Suppressor macrophage treated with lipopolysaccharide for 1 hour (primary cell): ENCODE results near the gene CCDC24.

Experiments used
- DNase-seq, 3 donors: peaks; one replicate each; pipeline ENCODE4 v3.0.0-alpha.2; 2020 to 2022

Gene CCDC24

DNA sequence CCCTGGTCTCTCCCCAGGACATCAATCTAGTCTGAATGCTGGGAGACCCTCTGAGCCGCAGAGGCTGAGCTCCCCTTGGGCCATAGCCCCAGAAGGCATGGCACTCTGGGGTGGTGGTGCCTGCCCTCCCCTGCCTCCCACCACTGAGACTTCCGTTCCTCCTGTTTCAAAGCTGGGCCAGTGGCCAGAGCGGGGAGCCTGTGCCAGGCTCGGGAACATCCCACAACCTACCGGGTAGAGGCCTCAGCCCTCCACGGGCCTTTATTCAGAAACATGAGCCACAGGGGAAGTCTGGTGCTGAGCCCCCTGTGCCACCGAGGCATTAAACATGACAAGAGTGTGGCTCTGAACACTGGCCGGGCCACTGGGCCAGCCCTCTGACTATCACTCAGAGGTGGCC, 8.1 kb downstream of the CCDC24 start:
- DNase-seq = no peak

DNA sequence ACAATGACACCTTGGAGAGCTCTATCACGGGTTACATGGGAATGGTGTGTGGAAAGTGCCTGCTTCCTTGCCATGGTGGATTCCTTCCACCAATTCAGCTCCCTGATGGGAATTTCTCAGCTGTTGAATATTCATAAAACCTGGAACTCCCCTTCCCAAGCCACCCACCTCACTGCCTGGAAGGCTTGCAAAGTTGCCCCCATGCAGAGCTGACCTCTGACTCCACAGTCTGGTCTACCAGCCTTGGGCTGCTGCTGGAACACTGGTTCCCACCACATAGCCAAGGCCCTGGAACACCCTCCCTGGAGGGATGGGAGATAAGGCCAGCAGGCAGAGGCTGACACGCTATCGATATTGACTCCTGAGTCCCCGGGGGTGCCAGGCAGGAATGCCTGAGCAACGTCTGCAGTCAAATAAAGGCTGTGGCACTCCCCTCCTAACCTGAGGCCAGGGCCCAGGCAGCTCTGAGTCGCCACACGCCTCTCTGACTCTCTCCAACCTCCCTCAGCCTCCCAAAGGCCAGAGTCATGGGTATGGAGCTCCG, 8.8 kb downstream of the CCDC24 start:
- no peak for DNase-seq

DNA sequence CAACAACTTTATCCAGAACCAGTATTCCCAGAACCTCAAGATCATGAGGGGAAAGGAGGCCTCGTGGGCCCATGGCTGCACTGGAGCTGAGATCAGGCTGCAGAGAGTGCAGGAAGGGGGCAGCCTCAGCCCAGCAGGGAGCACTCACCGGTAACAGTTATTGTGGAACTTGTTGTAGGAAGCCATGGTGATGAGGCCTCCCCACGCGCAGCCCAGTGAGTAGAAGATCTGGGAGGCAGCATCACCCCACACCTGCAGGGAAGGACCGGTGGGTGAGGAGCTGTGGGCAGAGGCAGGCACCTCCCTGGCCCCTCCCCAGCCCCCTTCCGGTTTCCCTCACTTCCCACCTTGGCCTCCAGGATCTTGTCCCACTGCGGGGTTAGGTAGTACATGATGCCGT, 10.8 kb downstream of the CCDC24 start:
- DNase-seq = no peak

DNA sequence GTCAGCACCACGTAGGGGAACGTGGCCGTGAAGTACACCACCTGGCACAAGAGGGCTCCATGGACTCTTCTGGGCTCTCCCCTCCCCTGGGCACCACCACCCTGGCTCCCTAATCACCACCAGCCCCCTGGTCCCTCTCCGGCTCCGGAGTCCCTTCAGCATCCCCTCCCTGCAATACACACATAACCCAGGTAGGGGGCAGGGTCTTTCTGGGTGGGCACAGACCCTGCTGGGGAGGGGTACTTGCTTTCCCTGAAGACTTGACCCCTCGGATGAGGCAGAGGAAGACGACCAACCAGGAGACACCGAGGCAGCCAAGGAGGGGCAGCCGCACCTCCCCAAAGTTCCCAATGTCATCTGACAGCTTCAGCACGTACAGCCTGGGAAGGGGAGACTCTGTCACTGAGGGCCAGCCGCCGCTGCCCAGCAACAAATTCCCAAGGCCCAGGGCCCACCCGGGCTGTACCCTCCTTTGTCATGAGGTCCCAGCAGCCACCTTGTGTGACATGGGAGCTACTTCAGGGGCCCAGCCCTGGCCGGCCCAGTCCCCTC, 11.3 kb downstream of the CCDC24 start:
- DNase-seq = no peak

DNA sequence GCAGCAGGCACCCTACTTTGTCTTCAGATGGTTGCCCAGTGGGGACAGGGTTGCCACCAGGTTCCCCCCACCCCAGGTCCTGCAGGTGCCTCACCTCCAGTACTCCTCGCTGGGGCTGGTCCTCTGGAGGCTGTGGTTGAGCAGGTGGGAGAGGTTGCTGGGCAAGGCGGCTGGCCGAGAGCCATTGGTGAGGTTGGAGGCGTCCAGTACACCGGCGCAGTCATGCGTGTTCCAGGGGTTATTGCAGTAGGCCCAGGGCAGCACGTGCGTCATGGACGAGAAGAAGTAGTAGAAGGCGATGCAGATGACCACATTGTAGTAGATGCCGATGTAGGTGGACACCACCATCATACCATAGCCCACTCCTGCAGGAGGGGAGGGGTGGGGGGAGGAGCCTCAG, 16.9 kb downstream of the CCDC24 start:
- DNase-seq = no peak

DNA sequence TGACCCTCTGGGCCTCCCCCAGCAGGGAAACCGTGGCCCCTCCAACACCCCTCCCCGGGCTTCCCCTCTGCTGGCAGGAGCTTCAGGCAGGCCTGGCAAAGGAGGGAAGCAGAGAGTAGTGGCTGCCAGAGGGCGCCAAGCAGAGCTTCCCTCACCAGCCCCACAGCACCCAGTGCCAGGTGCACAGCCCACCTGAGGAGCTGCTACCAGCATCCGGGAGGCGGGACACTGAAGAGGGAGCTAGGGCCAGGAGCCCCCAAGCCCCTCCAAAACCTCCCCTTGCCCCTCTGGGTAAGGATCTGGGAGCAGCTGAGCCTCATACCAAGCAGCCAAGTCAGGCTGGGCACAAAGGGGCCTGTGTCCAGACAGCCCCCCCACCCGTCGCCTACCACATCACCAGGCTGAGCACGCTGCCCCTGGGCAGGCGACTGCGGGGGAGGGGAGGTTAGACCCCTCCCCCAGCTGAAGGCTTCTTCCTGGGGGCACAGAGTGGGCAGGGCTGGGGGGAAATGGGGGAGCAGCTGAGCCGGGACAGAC, 19.6 kb downstream of the CCDC24 start:
- DNase-seq = no peak

DNA sequence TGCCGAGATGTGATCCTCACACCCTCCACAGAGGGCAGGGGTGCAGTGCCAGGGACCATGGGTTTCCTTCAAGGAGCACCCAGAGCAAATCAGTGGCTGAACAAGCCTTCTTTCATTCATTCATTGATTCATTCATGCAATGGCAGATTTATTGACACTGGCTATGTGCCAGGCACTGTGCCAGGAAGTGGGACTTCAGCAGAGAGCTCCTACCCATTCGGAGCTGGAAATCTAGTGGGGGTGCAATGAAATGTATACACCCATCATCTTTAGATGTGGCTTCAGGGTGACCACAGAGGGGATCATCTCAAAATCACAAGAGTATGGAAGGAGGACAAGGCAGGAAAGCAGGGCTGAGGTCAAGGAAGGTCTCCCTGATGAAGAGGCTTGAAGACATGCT, 21.0 kb downstream of the CCDC24 start:
- no peak for DNase-seq

DNA sequence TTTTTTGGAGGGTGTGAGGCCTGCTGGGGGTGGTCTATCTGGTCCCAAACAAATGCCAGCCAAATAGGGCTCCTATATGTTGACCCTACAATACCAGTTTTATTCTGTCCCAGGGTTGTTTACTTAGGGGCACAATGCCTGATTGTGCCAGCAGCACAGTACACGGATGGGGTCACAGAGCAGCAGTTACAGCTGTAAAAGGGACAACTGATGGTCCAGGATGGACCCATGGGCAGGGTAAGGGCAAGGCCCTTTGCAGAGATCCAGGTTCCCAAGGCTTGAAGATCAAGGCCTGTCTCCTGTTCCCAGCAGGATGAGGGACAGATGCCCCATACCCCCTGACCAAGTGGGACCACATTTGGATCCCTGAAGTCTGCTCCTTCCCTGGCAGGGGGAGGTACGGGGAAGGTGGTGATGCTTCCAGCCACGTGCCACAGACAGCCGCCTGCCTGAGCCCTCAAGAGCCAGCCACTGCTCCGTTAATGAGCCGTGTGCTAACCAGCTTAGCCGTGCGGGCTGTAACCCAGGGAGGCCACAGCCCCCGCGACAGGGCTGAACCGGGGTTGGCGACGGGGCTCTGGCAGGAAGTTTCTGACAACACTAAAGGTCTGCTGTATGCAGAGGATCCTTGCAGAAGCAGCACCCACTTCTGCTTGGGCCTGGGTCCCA, 21.7 kb downstream of the CCDC24 start:
- DNase-seq = no peak

DNA sequence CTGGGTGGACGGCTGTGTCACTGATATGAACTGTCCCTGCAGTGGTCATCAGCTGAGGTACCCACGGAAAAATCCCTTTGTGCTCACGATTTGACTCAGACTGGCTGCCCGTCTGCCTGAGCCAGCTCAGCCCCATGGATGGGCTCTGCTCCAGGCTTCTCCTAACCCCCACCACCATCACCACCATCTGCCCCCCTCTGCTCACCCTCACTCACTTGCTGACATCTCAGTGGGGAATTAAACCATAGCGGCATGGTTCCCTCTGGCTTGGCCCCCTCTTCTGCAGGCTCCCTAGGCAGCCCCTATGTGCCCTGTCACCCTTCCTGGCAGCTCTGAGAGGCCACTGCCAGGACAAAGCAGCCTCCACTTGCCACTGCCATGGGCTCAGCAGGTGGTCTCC, 22.6 kb downstream of the CCDC24 start:
- DNase-seq = no peak

DNA sequence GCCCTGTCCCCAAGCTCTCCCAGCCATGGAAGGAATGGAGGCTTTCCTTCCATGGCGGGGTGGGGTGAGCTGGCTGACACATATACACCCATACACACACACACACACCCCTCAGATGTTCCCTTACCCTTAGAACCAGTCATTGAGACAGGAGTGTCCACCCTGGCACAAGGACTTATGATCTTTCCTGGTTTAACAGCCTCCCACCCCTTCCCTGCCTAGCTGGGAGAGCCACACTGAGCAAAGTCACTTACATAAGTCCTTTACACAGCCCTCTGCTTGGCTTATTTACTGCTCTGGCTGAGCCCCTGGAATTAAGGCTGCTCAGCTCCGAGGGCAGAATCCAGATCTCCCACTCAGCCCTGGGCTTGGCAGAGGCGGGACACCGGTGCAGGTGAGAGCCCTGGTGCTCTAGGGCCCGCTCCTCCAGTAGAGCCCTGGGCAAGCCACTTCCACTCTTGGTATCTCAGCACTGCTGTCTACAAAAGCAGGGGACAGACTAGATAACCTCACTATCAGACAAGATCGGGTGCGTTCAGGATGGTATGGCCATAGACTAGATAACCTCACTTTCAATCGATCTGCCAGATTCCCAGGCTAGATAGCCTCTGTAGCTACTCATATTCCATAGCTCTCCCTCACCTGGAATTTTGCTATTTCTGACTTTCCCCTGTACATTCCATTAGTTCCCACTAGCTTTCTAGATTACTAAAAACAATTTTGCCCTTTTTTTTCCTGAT, 23.1 kb downstream of the CCDC24 start:
- no peak for DNase-seq

DNA sequence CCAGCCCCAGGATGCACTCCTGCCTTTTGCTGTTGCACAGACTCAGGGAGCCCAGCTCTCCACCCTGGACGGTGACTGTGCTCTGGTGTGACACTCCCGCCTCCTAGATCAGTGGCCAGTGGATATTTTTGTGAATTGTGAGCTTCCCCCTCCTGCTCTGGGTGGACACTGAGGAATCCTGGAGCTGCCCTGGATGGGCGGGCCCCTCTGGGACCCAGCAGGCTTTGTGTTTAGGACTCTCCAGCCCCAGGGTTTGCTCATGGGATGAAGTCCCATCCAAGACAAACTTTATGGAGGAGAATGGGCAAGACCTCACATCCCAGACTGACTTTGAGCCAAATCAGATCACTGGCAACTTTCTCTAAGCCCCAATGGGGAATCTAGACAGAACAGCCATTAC, 23.8 kb downstream of the CCDC24 start:
- DNase-seq = no peak

DNA sequence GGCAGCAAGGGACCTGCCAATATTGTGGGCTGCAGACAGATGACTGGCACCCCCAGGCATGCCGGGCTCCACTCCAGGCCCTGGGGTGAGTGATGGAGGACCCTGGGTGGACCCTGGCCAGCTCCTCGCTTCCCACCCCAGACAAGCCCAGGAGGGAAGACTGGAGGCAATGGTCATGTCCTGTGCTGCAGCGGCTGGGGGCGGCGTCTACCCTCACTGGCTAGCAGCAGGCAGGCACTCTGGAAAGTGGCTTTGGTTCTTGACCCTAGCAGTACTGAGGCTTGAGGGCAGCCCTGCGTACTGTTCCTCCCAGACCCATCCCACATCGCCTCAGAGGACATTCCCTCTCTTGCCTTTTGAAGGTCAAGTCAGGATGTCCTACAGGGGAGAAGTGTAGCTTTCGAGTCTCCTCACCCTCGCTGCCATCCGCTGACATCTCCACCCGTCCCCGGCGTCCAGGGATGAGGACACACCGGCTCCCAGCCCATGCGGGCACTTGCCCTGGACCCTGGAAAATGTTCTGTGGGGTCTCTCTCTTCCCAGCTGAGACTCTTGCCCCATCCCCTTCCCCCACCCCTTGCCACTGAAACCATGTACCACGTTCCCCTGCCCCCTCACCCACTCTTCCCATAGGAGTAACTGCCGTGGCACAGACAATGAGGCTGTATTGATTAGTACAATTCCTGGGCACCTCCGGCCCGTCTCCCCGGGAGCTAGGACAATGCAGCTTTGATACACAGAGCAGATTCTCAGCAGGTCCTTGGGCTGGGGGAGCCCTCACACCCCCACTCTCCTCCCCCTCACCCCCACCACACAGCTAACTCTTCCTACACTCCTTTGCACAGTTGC, 24.9 kb downstream of the CCDC24 start:
- DNase-seq = no peak

DNA sequence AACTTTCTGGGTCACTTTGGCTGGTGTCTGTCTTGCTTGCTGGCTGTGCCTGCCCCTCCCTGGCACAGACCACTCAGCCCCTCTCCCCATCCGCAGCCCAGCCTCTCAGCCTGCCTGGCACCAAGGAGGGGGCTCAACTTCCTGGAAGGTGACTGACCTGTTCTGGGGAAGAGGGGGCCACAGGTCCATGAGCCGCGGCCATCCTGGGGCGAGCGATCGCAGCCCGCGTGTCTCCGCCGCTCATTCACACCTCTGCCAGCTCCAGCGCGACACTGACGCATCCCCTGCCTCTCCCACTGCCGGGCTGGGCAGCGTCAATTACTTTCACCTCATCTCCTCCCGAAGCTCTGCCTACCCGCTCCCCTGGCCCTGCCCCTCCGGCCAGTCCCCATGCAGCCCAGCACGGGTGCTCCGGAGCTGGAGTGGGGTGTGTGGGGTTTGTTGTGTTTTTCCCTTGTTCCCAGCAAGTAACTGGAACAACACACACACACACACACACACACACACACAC, 25.5 kb downstream of the CCDC24 start:
- DNase-seq = no peak

DNA sequence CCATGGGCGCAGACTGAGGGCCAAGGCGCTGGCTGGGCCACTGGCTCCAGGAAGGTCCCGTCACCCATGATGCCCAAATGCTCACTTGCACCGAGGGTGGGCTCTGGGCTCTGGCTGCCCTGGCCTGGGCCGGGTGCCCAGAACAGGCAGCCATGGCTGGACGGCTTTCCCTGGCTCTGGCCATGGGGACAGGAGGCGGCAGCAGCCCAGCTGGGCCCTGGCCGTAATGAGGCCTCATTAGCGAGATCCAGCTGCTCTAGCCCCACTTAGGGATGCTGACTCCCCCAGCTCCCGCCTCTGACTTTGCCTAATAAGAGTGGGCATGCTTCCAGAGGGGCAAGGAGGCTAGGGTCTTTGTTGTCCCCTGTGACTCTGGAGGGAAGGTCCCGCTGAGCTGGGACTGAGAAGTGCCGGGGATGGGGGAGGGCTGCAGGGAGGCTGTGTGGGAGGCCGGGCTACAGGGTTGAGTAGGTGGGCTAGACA, 28.1 kb downstream of the CCDC24 start:
- DNase-seq = no peak

DNA sequence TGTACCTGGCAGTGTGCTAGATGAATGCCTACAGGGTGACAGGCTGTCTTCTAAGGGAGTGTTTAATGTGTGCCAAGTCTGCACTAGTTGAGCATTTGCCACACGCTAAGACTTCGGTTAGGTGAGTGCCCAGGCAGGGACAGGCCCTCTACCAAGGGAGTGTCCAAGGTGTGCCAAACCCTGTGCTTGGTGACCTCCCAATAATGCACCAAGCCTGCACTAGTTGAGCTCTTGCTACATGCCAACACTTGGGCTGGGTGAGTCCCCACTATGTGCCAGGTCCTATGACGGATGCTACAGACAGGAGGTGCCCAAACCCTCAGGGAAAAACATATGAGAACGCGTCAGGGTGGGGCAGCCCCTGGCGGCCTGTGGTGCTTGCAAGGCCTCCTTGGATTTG, 29.1 kb downstream of the CCDC24 start:
- no peak for DNase-seq

DNA sequence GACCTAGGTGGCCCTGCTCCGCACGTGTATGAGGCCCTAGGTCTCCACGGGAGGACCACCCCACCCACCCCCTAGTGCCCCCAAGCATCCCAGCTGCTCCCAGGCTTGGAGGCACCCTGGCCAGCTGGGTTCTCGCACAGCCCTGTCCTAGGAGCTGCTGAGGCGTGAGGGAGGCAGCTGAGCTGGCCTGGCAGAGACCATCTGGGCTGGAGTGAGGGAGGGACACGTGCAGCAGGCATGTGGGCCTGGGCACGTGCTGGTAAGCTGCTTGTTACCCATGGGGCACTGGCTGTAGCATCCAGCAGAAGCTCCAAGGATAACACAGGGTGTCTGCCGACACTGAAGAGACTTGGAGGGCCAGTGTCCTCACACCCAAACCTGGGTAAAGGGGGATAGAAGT, 29.8 kb downstream of the CCDC24 start:
- no peak for DNase-seq

DNA sequence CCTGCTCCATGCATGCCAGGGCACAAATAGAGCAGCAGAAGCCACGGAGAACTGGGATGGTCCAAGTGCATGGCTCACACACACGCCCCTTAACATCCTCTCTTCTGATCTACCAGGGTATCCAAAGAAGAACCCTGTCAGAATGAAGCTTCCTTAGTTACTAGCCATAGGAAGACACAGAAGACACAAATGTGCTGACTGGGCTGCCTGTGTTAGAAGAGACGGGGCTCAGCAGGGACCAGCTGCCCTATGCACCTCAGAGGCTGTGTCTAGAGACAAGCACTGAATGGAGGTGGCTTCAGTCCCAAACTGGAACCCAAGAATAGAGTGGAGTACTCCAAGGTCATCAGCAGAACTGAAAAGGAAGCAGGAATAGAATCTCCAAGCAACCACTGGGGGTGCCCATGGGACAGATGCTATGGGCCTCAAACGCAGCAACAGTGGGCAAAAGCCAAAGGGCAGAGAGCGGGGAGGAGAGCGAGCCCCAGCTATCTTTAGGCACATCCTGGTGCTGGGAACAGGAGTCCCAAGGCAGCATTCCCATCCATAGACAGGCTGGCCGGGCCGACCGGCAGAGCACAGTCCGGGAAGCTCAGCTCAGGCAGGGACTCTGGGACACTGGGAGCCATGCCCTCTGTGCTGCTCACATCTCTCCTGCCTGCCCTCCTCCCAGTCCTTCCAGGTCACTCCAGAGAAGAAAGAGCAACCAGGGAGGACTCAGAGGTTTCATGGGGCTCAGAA, 30.4 kb downstream of the CCDC24 start:
- DNase-seq = no peak

DNA sequence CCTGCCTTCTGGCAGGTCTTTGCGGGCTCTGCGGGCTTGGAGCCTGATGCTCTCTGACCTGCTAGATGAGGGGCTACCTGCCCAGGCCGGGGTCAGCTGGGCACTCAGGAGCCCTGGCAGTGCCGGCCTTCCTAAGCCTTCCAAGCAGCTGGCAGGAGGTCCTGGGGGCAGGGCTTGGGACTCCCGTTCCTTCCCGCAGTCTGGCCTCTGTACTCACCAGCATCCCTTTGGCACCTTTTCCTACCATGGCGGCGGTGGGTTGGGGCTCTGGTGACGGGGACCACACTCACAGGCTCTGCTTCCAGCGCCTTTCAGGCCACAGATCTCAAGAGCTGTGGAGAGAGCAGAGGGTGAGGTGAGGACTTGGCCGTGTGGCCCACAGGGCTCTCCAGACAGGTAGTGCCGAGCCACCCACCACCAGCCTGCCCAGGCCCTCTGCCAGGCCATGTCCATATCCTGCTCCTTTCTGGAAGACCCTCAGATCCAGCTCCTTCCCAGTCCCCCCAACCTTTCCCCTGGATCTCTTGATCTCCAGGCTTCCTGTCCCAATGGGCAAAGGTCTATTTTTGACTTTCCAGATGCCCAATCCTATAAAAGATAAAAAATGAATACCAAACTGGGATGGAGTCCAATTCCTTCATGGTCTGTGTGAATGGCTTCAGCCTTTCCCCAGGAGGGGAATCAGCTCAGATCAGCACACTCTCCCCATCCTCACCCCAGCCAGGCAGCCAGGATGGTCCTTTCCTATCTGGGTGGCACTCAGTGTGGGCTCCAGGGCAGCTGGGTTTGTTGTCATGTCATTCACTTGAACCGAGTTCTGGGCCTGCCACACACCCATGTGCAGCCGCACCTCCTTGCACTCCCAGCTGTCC, 32.9 kb downstream of the CCDC24 start:
- no peak for DNase-seq

DNA sequence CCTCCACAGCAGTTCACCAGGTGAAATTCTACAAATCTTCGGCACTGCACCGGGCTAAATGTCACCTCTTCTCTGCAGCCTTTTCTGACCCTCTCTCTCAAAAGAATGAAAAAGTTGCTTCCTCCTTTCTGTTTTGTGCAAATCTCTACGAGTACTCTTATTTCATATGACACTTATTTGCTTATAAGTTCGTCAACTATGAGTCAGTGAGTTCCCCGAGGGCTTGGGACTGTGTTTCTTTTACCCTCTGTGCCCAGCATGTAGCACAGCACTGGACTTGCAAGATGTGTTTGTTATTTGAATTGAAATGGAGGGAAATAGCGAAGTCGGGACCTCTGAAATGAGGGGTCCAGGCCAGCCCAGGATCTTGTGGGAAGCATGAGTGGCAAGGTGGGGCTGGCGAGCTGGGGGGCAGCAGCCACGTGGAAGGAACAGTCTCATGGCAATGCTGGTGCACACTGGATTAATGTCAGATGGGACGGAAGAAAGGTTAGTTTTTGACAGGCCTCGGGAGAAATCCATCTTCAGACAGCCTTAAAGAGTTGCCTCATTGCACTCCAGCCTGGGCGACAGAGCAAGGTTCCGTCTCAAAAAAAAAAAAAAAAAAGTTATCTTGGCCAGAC, 33.6 kb downstream of the CCDC24 start:
- DNase-seq = no peak

DNA sequence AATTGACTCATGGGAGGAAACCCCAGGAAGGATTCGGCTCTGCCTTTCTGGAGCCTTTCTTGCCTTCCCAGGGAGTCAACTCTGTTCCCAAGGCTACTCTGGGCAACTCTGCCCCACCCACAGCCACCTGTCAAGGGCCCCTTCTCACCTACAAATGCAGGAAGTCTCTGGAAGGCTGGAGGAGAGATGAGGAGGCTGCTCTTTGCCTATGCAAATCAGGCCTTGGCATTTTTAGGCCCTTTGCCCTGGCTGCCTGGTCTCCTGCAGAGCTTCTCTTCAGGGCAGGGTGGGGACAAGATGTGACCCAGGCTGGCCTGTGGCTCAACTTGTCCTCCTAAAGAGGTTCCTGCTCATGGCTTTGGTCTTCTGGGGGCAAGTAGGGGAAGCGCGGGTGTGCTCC, 34.4 kb downstream of the CCDC24 start:
- no peak for DNase-seq
